H1 (cell line): ENCODE data around the gene MYORG. TPM values are rescaled to one million over a fixed set of nuclear protein-coding genes. Genes with fewer than 3 reads are reported as not detected.

Source experiments
- BACH1 ChIP-seq: IDR thresholded peaks from 2 replicates; pipeline ENCODE4 v1.6.1; 2012; ENCODE audit warnings: low read length, improper control_type of control experiment
- CBX8 ChIP-seq: fragments of 300-800, 300-1000 bp; sonication (generic); IDR thresholded peaks from 2 replicates; pipeline ENCODE4 v1.7.1; 2016; ENCODE audit warnings: low read depth, low read length, borderline replicate concordance
- CHD7 ChIP-seq: fragments of 300-600 bp; sonication (generic); IDR thresholded peaks from 2 replicates; pipeline ENCODE4 v1.7.1; 2012; ENCODE audit warnings: low read length, moderate library complexity, mild to moderate bottlenecking, inconsistent platforms; ENCODE audit not compliant: insufficient replicate concordance
- EZH2 ChIP-seq: fragments of 200-600 bp; sonication (generic); IDR thresholded peaks from 2 replicates; pipeline ENCODE4 v1.7.1; 2012; ENCODE audit warnings: low read depth, mild to moderate bottlenecking, moderate library complexity, low read length, inconsistent platforms; ENCODE audit not compliant: severe bottlenecking
- FOSL1 ChIP-seq: IDR thresholded peaks from 2 replicates; pipeline ENCODE4 v1.6.1; 2011; ENCODE audit warnings: mild to moderate bottlenecking, low read depth, low read length, moderate library complexity; ENCODE audit not compliant: insufficient read depth
- GABPA ChIP-seq: IDR thresholded peaks from 2 replicates; pipeline ENCODE4 v1.6.1; 2011; ENCODE audit warnings: mild to moderate bottlenecking, low read length, moderate library complexity, borderline replicate concordance; ENCODE audit not compliant: insufficient read depth
- SIN3A ChIP-seq, 2 experiments: IDR thresholded peaks in 1 of 2; conservative IDR thresholded peaks in 1 of 2; 2 replicates each; pipeline ENCODE4 v1.6.1; 2011 to 2012; ENCODE audit warnings: low read length in 2 of 2, improper control_type of control experiment in 1 of 2, low read depth in 1 of 2, mild to moderate bottlenecking in 1 of 2
- SUZ12 ChIP-seq: fragments of 200-600 bp; sonication (generic); IDR thresholded peaks from 2 replicates; pipeline ENCODE4 v1.6.1; 2012; ENCODE audit warnings: mild to moderate bottlenecking, inconsistent platforms, low read length, moderate library complexity, mixed read lengths
- polyA plus RNA-seq, 7 experiments: library from polyadenylated mRNA; depleted of rRNA in 3 of 7; stranded (reverse) in 5 of 7; unstranded in 2 of 7; fragments of >200 nt in 5 of 7; fragments of 200-250 nt in 2 of 7; gene quantifications; 1 replicate in 5 of 7; 2 replicates in 1 of 7; 4 replicates in 1 of 7; pipeline versions ENCODE4 v1.2.1 to v1.2.3, GENCODE V29; 2011 to 2013; ENCODE audit warnings: missing spikeins in 2 of 7, mixed read lengths in 2 of 7
- total RNA-seq: library from RNA; stranded (reverse); fragmentation: NEBNext Ultra II Directional; extraction: Animal tissue kit (Norgen Biotek cat#: 25700); gene quantifications from 2 replicates; pipeline ENCODE4 v1.2.1, GENCODE V29; 2021

MYORG gene
- total and polyA plus RNA-seq, 2 of the 8 experiments (the other 6 are each of a cell fraction or from before 2014, with no cell fraction given), result 1.2 to 5.9 TPM

GRCh38 chr9:34396276-34397214 lies 19.8 kb upstream of the MYORG start (continued):
- no peak for TF ChIP-seq SUZ12
- no peak for TF ChIP-seq GABPA
- no peak for TF ChIP-seq BACH1
- no peak for TF ChIP-seq CBX8
- no peak for TF ChIP-seq EZH2
- TF ChIP-seq CHD7, result no peak
- TF ChIP-seq SIN3A (conservative IDR thresholded peaks at IDR 0.05 in 1 of 2, IDR thresholded peaks at IDR 0.05 in 1 of 2; ENCODE audit: low read depth in 1 of 2, low read length in 2 of 2), result no peak
- no peak for TF ChIP-seq FOSL1
